WTC11 (cell line): ENCODE data around the gene FOXB2.

Experiments used
- CREB1 ChIP-seq: sonication (generic); formaldehyde crosslinking; IDR thresholded peaks from 2 replicates; pipeline ENCODE4 v1.8.0; 2023; ENCODE audit warnings: mild to moderate bottlenecking, missing genetic modification reagents
- SMAD3 ChIP-seq: sonication (generic); formaldehyde crosslinking; IDR thresholded peaks from 2 replicates; pipeline ENCODE4 v1.8.0; 2022; ENCODE audit warnings: missing genetic modification reagents, mild to moderate bottlenecking, borderline replicate concordance
- SP1 ChIP-seq: sonication (generic); formaldehyde crosslinking; conservative IDR thresholded peaks from 2 replicates; pipeline ENCODE4 v1.8.1; 2022; ENCODE audit warnings: missing genetic modification reagents
- TEAD1 ChIP-seq: sonication (generic); formaldehyde crosslinking; IDR thresholded peaks from 2 replicates; pipeline ENCODE4 v1.8.0; 2022; ENCODE audit warnings: mild to moderate bottlenecking, missing genetic modification reagents
- ZNF232 ChIP-seq: sonication (generic); formaldehyde crosslinking; IDR thresholded peaks from 2 replicates; pipeline ENCODE4 v1.8.0; 2022; ENCODE audit warnings: mild to moderate bottlenecking, missing genetic modification reagents
- TF ChIP-seq, protein P1 (sequence below): sonication (generic); formaldehyde crosslinking; IDR thresholded peaks from 2 replicates; pipeline ENCODE4 v1.8.1; 2023; ENCODE audit warnings: mild to moderate bottlenecking, missing genetic modification reagents, moderate library complexity
- TF ChIP-seq, protein P2 (sequence below): sonication (generic); formaldehyde crosslinking; IDR thresholded peaks from 2 replicates; pipeline ENCODE4 v1.8.0; 2022; ENCODE audit warnings: mild to moderate bottlenecking, missing genetic modification reagents
- TF ChIP-seq, protein P3 (sequence below): fragments of 200-600 bp; IDR thresholded peaks from 2 replicates; pipeline ENCODE4 v1.8.0; 2022; ENCODE audit warnings: antibody characterized with exemption
- TF ChIP-seq, protein P4 (sequence below): sonication (generic); formaldehyde crosslinking; IDR thresholded peaks from 2 replicates; pipeline ENCODE4 v1.8.0; 2022; ENCODE audit warnings: mild to moderate bottlenecking, missing genetic modification reagents
- TF ChIP-seq, protein P5 (sequence below): fragments of 250-450 bp; sonication (Bioruptor Pico); IDR thresholded peaks from 2 replicates; pipeline ENCODE4 v1.8.0; 2021; ENCODE audit warnings: mild to moderate bottlenecking

DNA sequence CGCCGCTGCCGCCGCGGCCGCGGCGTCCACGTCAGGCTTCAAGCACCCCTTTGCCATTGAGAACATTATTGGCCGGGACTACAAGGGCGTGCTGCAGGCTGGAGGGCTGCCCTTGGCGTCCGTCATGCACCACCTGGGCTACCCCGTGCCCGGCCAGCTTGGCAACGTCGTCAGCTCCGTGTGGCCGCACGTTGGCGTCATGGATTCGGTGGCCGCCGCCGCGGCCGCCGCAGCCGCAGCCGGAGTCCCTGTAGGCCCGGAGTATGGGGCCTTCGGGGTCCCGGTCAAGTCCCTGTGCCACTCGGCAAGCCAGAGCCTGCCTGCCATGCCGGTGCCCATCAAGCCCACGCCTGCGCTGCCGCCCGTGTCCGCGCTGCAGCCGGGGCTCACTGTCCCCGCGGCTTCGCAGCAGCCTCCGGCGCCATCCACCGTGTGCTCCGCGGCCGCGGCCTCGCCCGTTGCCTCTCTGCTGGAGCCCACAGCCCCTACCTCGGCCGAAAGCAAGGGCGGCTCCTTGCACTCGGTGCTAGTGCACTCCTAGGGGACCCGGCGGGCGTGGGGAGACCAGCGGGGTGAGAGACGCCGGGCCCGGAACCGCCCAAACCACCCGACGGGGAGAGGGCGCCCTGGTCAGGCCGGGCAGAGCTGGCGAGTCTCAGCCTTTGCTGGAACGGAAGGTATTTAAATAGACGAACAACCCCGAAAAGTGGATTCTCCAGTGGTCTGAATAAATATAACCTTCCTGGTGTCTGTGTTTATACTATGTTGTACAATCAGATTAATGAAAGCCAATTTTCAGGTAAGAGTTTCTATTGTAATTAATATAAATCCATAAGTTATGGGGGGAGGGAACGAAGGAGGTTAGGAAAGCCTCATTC is 1.2 kb downstream of the FOXB2 start:
- TF ChIP-seq, protein P1, sequence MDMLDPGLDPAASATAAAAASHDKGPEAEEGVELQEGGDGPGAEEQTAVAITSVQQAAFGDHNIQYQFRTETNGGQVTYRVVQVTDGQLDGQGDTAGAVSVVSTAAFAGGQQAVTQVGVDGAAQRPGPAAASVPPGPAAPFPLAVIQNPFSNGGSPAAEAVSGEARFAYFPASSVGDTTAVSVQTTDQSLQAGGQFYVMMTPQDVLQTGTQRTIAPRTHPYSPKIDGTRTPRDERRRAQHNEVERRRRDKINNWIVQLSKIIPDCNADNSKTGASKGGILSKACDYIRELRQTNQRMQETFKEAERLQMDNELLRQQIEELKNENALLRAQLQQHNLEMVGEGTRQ, result no peak
- TF ChIP-seq, protein P2, sequence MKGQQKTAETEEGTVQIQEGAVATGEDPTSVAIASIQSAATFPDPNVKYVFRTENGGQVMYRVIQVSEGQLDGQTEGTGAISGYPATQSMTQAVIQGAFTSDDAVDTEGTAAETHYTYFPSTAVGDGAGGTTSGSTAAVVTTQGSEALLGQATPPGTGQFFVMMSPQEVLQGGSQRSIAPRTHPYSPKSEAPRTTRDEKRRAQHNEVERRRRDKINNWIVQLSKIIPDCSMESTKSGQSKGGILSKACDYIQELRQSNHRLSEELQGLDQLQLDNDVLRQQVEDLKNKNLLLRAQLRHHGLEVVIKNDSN, result no peak
- no peak for TF ChIP-seq ZNF232
- TF ChIP-seq, protein P3, sequence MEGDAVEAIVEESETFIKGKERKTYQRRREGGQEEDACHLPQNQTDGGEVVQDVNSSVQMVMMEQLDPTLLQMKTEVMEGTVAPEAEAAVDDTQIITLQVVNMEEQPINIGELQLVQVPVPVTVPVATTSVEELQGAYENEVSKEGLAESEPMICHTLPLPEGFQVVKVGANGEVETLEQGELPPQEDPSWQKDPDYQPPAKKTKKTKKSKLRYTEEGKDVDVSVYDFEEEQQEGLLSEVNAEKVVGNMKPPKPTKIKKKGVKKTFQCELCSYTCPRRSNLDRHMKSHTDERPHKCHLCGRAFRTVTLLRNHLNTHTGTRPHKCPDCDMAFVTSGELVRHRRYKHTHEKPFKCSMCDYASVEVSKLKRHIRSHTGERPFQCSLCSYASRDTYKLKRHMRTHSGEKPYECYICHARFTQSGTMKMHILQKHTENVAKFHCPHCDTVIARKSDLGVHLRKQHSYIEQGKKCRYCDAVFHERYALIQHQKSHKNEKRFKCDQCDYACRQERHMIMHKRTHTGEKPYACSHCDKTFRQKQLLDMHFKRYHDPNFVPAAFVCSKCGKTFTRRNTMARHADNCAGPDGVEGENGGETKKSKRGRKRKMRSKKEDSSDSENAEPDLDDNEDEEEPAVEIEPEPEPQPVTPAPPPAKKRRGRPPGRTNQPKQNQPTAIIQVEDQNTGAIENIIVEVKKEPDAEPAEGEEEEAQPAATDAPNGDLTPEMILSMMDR, result no peak
- TF ChIP-seq, protein P4, sequence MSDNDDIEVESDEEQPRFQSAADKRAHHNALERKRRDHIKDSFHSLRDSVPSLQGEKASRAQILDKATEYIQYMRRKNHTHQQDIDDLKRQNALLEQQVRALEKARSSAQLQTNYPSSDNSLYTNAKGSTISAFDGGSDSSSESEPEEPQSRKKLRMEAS, result no peak
- TF ChIP-seq TEAD1 (CRISPR knock-in tag), result no peak
- no peak for TF ChIP-seq SMAD3 (CRISPR knock-in tag)
- no peak for TF ChIP-seq CREB1 (CRISPR knock-in tag)
- TF ChIP-seq SP1 (CRISPR knock-in tag), result no peak
- TF ChIP-seq, protein P5, sequence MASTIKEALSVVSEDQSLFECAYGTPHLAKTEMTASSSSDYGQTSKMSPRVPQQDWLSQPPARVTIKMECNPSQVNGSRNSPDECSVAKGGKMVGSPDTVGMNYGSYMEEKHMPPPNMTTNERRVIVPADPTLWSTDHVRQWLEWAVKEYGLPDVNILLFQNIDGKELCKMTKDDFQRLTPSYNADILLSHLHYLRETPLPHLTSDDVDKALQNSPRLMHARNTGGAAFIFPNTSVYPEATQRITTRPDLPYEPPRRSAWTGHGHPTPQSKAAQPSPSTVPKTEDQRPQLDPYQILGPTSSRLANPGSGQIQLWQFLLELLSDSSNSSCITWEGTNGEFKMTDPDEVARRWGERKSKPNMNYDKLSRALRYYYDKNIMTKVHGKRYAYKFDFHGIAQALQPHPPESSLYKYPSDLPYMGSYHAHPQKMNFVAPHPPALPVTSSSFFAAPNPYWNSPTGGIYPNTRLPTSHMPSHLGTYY (CRISPR knock-in tag), result no peak
